GM10266 (cell line): Measurements from ENCODE around the gene MISP.

Source experiments
- DNase-seq: peaks from one replicate; pipeline ENCODE4 v3.0.0; 2012; ENCODE audit errors: extremely low spot score
- CTCF ChIP-seq: IDR thresholded peaks from 2 replicates; pipeline ENCODE4 v1.5.1; 2012; ENCODE audit warnings: mild to moderate bottlenecking, low read depth; ENCODE audit not compliant: control insufficient read depth, insufficient read depth; ENCODE audit errors: missing control alignments

Gene MISP

DNA sequence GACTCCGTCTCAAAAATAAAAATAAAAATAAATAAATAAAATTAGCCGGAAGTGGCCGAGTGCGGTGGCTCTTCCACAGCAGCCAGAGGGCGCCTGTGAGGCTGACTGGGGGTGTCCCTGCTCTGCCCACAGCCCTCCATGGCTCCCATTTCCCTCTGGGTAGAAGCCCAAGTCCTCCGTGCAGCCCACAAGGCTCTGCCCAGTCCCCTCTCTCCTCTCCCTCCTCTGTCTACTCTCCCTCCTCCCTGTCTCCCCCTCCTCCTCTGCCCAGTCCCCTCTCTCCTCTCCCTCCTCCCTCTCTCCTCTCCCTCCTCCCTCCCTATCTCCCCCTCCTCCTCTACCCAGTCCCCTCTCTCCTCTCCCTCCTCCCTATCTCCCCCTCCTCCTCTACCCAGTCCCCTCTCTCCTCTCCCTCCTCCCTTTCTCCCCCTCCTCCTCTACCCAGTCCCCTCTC, 20.4 kb downstream of the MISP start:
- DNase-seq, result peak; percentile 79
- peak; percentile 45 for TF ChIP-seq CTCF

DNA sequence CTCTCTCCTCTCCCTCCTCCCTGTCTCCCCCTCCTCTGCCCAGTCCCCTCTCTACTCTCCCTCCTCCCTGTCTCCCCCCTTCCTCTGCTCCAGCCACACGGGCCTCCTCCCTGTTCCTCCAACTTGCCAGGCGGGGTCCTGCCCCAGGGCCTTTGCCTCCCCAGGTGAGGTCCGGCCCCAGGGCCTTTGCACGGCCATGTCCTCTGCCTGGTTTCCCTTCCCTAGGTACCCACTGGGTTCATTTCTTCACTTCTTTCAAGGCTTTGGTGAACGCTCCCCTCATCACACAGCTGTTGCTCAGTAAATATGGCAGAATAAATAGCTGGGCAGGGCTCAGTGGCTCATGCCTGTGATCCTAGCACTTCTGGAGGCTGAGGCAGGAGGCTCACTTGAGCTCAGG, 21.2 kb downstream of the MISP start:
- no peak for TF ChIP-seq CTCF
- no peak for DNase-seq

GRCh38 chr19:772730-773436, 22.0 kb downstream of the MISP start:
- no peak for DNase-seq
- no peak for TF ChIP-seq CTCF

DNA sequence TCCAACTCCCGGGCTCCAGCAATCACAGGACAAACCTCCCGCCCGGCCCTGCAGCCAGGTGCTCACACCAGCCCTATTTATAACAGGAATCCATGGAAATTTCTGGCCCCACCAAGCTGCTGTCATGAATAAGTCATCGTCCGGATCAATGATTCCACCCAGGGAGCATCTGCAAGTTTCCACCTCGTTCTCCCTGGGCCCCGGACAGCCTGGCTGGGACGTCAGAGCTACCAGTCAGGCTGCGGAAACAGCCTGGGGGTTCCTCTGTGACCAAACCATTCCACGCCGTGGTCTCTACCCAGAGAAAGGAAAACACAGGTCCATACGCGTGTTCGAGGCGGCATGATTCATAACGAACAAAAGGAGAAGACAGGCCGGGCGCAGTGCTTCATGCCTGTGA, 25.6 kb downstream of the MISP start:
- DNase-seq, result no peak
- no peak for TF ChIP-seq CTCF

DNA sequence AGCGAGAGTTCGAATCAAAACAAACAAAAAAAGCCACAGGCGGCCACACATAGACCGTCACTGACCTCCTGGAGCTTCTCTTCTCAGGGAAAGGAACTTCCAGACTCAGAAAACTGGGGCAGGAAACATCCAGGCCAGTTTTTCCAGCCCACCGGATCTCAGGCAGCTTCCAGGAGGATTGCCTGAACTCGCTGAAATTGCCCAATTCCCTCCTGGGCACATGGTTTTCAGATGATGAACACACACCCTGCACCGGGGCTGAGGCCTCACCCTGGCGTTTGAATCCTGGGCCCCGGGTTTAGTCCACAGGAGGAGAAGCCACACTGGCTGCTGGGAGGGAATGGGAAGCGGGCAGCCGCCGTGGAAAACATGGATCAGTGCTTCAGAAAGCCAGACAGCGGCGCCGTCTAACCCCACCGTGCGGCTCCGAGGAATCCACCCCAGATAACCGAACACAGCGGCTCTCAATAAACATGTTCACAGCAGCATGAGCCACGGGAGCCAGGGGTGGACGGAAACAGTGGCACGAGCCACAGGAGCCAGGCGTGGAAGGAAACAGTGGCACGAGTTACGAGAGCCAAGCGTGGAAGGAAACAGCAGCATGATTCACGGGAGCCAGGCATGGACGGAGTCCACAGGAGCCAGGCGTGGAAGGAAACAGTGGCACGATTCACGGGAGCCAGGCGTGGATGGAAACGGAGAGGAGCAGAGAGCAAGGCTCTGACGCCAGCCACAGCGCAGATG, 28.2 kb downstream of the MISP start:
- TF ChIP-seq CTCF, result no peak
- DNase-seq, result no peak

DNA sequence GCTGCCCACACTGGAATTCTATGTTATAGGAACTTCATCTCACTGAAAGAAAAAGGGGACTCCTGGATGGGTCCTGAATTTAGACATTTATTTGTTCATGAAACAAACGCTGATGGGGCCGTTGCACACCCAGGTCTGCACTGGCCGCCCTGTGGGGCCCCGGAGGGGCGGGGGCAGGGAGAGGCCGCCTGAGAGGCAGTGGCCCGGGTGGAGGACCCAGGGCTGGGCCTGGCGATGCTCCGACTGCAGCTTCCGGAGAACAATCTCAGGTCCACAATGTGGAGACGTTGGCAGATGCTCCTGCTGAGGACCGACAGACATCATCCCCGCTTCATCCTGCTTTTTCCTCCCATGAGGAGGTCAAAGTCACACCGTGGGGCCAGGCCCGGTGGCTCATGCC, 30.0 kb downstream of the MISP start:
- TF ChIP-seq CTCF, result no peak
- no peak for DNase-seq

- no peak for TF ChIP-seq CTCF
- no peak for DNase-seq
These were observed 30.9 kb downstream of the MISP start for GRCh38 chr19:781800-782184.
